SK-N-SH (cell line): ENCODE results near the gene APBA3. TPM values are rescaled to one million over a fixed set of nuclear protein-coding genes. Genes with fewer than 3 reads are reported as not detected.

Experiments used
- CTCF ChIA-PET: fragments of 300-600, 350-600 bp; formaldehyde crosslinking; extraction: SDS; loops from one replicate; lab custom pipeline; 2021; lab: Yijun Ruan, JAX
- POLR2A ChIA-PET: fragments of 350-600 bp; sonication (Branson Sonifier 250); formaldehyde crosslinking; extraction: SDS; loops from one replicate; lab custom pipeline; 2020; ENCODE audit warnings: antibody characterized with exemption, inconsistent platforms; lab: Yijun Ruan, JAX
- DNase-seq: peaks from one replicate; pipeline ENCODE4 v3.0.0; 2012
- H2AFZ ChIP-seq: fragments of 200-600 bp; sonication (generic); 2 replicates; pipeline ENCODE4 v1.8.1; 2016; ENCODE audit warnings: antibody characterized with exemption, mild to moderate bottlenecking, low read depth
- H3F3A ChIP-seq: fragments of 200-600 bp; sonication (generic); replicated peaks from 2 replicates; pipeline ENCODE3; 2016; ENCODE audit warnings: antibody characterized with exemption, mild to moderate bottlenecking; ENCODE audit not compliant: insufficient read depth
- H3K27ac ChIP-seq, 2 experiments: fragments of 200-500 bp in 1 of 2; fragments of 200-600 bp in 1 of 2; sonication (Bioruptor generic) in 1 of 2; sonication (generic), shearing (Covaris generic) in 1 of 2; 2 replicates each; pipeline versions ENCODE4 v1.5.1 to v1.6.1; 2014 to 2016; ENCODE audit warnings: low read depth in 2 of 2, inconsistent platforms in 1 of 2, low read length in 1 of 2, mild to moderate bottlenecking in 1 of 2, mixed read lengths in 1 of 2
- H3K27me3 ChIP-seq: fragments of 200-600 bp; sonication (generic), shearing (Covaris generic); 2 replicates; pipeline ENCODE4 v1.6.1; 2016; ENCODE audit warnings: mixed run types; ENCODE audit not compliant: insufficient read depth
- H3K36me3 ChIP-seq, 2 experiments: fragments of 200-500 bp in 1 of 2; fragments of 200-600 bp in 1 of 2; sonication (Bioruptor generic) in 1 of 2; sonication (generic) in 1 of 2; replicated peaks in 1 of 2; 2 replicates each; pipeline versions ENCODE3 to v1.5.1; 2014 to 2016; ENCODE audit warnings: low read length in 1 of 2, mild to moderate bottlenecking in 1 of 2; ENCODE audit not compliant: insufficient read depth in 2 of 2, control insufficient read depth in 1 of 2
- H3K4me1 ChIP-seq, 2 experiments: fragments of 200-500 bp in 1 of 2; fragments of 200-600 bp in 1 of 2; sonication (Bioruptor generic) in 1 of 2; sonication (generic), shearing (Covaris generic) in 1 of 2; 2 replicates each; pipeline versions ENCODE4 v1.5.1 to v1.6.1; 2014 to 2016; ENCODE audit warnings: low read depth in 1 of 2, low read length in 1 of 2, mixed run types in 1 of 2; ENCODE audit not compliant: insufficient read depth in 2 of 2, control insufficient read depth in 1 of 2
- H3K4me2 ChIP-seq: fragments of 200-600 bp; sonication (generic), shearing (Covaris generic); 2 replicates; pipeline ENCODE4 v1.6.1; 2017; ENCODE audit warnings: mixed run types
- H3K4me3 ChIP-seq, 2 experiments: fragments of 200-500 bp in 1 of 2; fragments of 200-600 bp in 1 of 2; sonication (Bioruptor generic) in 1 of 2; sonication (generic), shearing (Covaris generic) in 1 of 2; 2 replicates each; pipeline versions ENCODE4 v1.5.1 to v1.8.1; 2014 to 2016; ENCODE audit warnings: low read depth in 2 of 2, inconsistent platforms in 1 of 2, low read length in 1 of 2, mild to moderate bottlenecking in 1 of 2, mixed read lengths in 1 of 2, moderate library complexity in 1 of 2
- H3K79me2 ChIP-seq: fragments of 200-600 bp; sonication (generic); 2 replicates; pipeline ENCODE4 v1.8.1; 2017; ENCODE audit warnings: mild to moderate bottlenecking; ENCODE audit not compliant: insufficient read depth
- H3K9ac ChIP-seq: fragments of 200-600 bp; sonication (generic); 2 replicates; pipeline ENCODE4 v1.6.1; 2017; ENCODE audit warnings: mixed run types
- H3K9me2 ChIP-seq: fragments of 200-600 bp; sonication (generic); 2 replicates; pipeline ENCODE4 v1.6.1; 2017; ENCODE audit warnings: mixed run types
- H3K9me3 ChIP-seq: fragments of 200-600 bp; sonication (generic); 2 replicates; pipeline ENCODE4 v1.6.1; 2017; ENCODE audit warnings: mixed run types, mild to moderate bottlenecking, moderate library complexity
- H4K20me1 ChIP-seq: fragments of 200-600 bp; sonication (generic); 2 replicates; pipeline ENCODE4 v1.6.1; 2017; ENCODE audit warnings: mild to moderate bottlenecking, mixed run types; ENCODE audit not compliant: insufficient read depth
- CHD2 ChIP-seq: fragments of 150-350 bp; IDR thresholded peaks from 2 replicates; pipeline ENCODE4 v1.6.1; 2018; ENCODE audit warnings: low read length; ENCODE audit not compliant: partially characterized antibody
- ELF1 ChIP-seq: IDR thresholded peaks from 2 replicates; pipeline ENCODE4 v1.4.0; 2012
- EZH2phosphoT487 ChIP-seq: fragments of 200-600 bp; sonication (generic); IDR thresholded peaks from 2 replicates; pipeline ENCODE4 v1.6.1; 2017; ENCODE audit warnings: low read depth, mixed run types, mild to moderate bottlenecking, antibody characterized with exemption, moderate library complexity, borderline replicate concordance
- FOSL2 ChIP-seq: IDR thresholded peaks from 2 replicates; pipeline ENCODE4 v1.4.0; 2012; ENCODE audit warnings: low read depth, mild to moderate bottlenecking, moderate library complexity, borderline replicate concordance
- FOXJ3 ChIP-seq: sonication (generic); formaldehyde crosslinking; IDR thresholded peaks from 2 replicates; pipeline ENCODE4 v1.5.1; 2020; ENCODE audit warnings: mild to moderate bottlenecking, missing genetic modification reagents
- FOXM1 ChIP-seq: IDR thresholded peaks from 2 replicates; pipeline ENCODE4 v1.4.0; 2012; ENCODE audit warnings: low read depth, mild to moderate bottlenecking
- GABPA ChIP-seq: IDR thresholded peaks from 2 replicates; pipeline ENCODE4 v1.4.0; 2012; ENCODE audit warnings: low read depth, mild to moderate bottlenecking
- GATA2 ChIP-seq: sonication (generic); formaldehyde crosslinking; IDR thresholded peaks from 2 replicates; pipeline ENCODE4 v1.5.0; 2020; ENCODE audit warnings: mild to moderate bottlenecking, missing genetic modification reagents
- MXI1 ChIP-seq: IDR thresholded peaks from 2 replicates; pipeline ENCODE4 v1.6.1; 2012; ENCODE audit warnings: mild to moderate bottlenecking, low read depth, low read length, improper control_type of control experiment
- NFIC ChIP-seq: IDR thresholded peaks from 2 replicates; pipeline ENCODE4 v1.4.0; 2012; ENCODE audit warnings: borderline replicate concordance
- NRF1 ChIP-seq: IDR thresholded peaks from 2 replicates; pipeline ENCODE4 v1.6.1; 2012; ENCODE audit warnings: low read depth, mild to moderate bottlenecking, low read length
- PBX3 ChIP-seq: IDR thresholded peaks from 2 replicates; pipeline ENCODE4; 2012
- RAD21 ChIP-seq: IDR thresholded peaks from 2 replicates; pipeline ENCODE4 v1.6.1; 2012; ENCODE audit warnings: mild to moderate bottlenecking, low read length
- RCOR1 ChIP-seq: fragments of 150-350 bp; IDR thresholded peaks from 2 replicates; pipeline ENCODE4 v1.6.1; 2017; ENCODE audit warnings: antibody characterized with exemption, low read length
- RFX5 ChIP-seq: IDR thresholded peaks from 2 replicates; pipeline ENCODE4 v1.6.1; 2012; ENCODE audit warnings: mild to moderate bottlenecking, improper control_type of control experiment, low read length
- RXRA ChIP-seq: IDR thresholded peaks from 2 replicates; pipeline ENCODE4 v1.4.0; 2012; ENCODE audit warnings: low read depth, mild to moderate bottlenecking, borderline replicate concordance
- SMC3 ChIP-seq: IDR thresholded peaks from 2 replicates; pipeline ENCODE4 v1.6.1; 2012; ENCODE audit warnings: low read depth, low read length, improper control_type of control experiment
- TAF1 ChIP-seq: IDR thresholded peaks from 2 replicates; pipeline ENCODE4 v1.6.1; 2012; ENCODE audit warnings: low read depth, mild to moderate bottlenecking, low read length, moderate library complexity, borderline replicate concordance
- TCF12 ChIP-seq: IDR thresholded peaks from 2 replicates; pipeline ENCODE4 v1.4.0; 2012
- USF1 ChIP-seq: IDR thresholded peaks from 2 replicates; pipeline ENCODE4 v1.4.0; 2012; ENCODE audit warnings: low read depth, borderline replicate concordance
- YY1 ChIP-seq: IDR thresholded peaks from 2 replicates; pipeline ENCODE4 v1.4.0; 2012; ENCODE audit warnings: low read depth, mild to moderate bottlenecking
- WGBS: methylation state at CpG from one replicate; pipeline ENCODE4 v1.1.6; 2017; ENCODE audit warnings: low lambda C conversion rate; 5-methylcytosine and 5-hydroxymethylcytosine counted together
- polyA plus RNA-seq, 3 experiments: library from polyadenylated mRNA; depleted of rRNA; stranded (reverse); fragments of >200 nt; gene quantifications; 2 replicates each; pipeline ENCODE4 v1.2.3, GENCODE V29; 2012
- TF ChIP-seq, protein P1 (sequence below): fragments of 150-350 bp; IDR thresholded peaks from 2 replicates; pipeline ENCODE4 v1.6.1; 2016; ENCODE audit warnings: mild to moderate bottlenecking, low read depth, low read length
- TF ChIP-seq, protein P2 (sequence below): fragments of 200-600 bp; sonication (generic); IDR thresholded peaks from 2 replicates; pipeline ENCODE4 v1.6.1; 2017; ENCODE audit warnings: antibody characterized with exemption, mild to moderate bottlenecking, moderate library complexity

APBA3 gene
- polyA plus RNA-seq, 1 of the 3 experiments (the other 2 are of a cell fraction) = 10.6 TPM

DNA sequence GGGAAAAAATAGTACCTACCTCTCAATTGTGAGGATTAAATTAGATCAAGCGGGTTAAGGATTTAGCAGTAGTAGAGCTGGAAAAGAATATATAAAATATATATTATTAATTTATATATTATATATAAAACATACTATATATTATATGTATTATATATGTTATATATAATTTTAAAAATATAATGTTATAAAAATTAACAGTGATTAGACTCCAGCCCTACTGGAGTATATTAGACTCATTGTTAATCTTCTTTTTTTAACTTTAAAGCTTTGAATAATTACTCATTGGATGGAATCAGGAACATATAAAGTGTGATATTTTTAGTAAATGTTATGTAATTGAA, 610 bp upstream of the APBA3 start:
- Histone ChIP-seq H3K4me2 (peak overlapping the region; percentile 92), H4K20me1 (no peaks in the 10 kb centered on the region), H3F3A (no peaks in the 10 kb centered on the region), H3K4me1 (peaks cover 7 to 9% of the 10 kb centered on the region in 2 experiments; a peak in 2 of 4 replicates), H3K27me3 (no peaks in the 10 kb centered on the region), H3K9me3 (no peaks in the 10 kb centered on the region), H3K4me3 (peak overlapping the region; percentile 70 to 87; a peak in 3 of 4 replicates), H3K27ac (peak overlapping the region; percentile 95 to 96; a peak in 3 of 4 replicates), H3K9ac (peak overlapping the region; percentile 93; the same call in 1 of the 2 replicates), H2AFZ (peak overlapping the region; percentile 90), H3K79me2 (peaks cover 36% of the 10 kb centered on the region), H3K9me2 (no peaks in the 10 kb centered on the region), H3K36me3 (peaks cover 3 to 9% of the 10 kb centered on the region in 2 experiments)
- DNase-seq = no peak
- 87% methylated on average over 1 of the region's 1 CpG for WGBS
- TF ChIP-seq TCF12 (no peak), RCOR1 (no peak), NFIC (no peak), RXRA (no peak), RAD21 (no peak), FOXM1 (no peak), ELF1 (no peak)
- TF ChIP-seq, protein P1, sequence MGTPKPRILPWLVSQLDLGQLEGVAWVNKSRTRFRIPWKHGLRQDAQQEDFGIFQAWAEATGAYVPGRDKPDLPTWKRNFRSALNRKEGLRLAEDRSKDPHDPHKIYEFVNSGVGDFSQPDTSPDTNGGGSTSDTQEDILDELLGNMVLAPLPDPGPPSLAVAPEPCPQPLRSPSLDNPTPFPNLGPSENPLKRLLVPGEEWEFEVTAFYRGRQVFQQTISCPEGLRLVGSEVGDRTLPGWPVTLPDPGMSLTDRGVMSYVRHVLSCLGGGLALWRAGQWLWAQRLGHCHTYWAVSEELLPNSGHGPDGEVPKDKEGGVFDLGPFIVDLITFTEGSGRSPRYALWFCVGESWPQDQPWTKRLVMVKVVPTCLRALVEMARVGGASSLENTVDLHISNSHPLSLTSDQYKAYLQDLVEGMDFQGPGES = no peak
- POLR2A ChIA-PET = interaction anchor here (1.1 to 1.5 kb wide), 8 partner anchors 9 to 812 kb away, joined by 3 to 7 read pairs (median 4); partner anchors contain the start of genes ATCAY and EEF2
- CTCF ChIA-PET = interaction anchor here (0.6 to 2.5 kb wide), 11 partner anchors 10 to 411 kb away, joined by 3 to 13 read pairs (median 4); partner anchors contain the start of gene RAX2

DNA sequence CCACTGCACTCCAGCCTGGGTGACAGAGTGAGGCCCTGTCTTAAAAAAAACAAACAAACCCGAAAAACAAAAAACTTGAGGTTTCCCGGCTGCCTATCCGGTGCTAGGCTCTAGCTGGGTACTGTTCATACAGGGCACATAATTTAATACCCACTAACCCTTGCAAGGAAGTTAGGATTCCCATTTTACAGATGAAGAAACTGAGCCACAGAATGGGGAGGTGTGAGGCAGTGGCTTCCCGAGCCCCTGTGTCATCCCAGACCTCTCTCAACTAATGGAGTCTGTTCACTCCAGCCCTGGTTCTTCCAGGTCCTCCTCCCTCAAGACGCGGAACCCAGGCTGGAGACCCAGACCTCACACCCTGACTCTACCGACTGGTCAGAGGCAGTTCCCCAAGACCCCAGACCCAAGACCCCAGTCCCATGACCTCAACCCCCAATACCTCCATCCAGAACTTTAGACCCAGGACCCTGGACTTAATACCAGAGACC, 576 bp downstream of the APBA3 start:
- Histone ChIP-seq H3K9ac (peak overlapping the region; percentile 96), H3K36me3 (peaks cover 2 to 3% of the 10 kb centered on the region in 2 experiments), H3K27ac (peak overlapping the region; percentile 41 to 68; a peak in 2 of 4 replicates), H4K20me1 (no peaks in the 10 kb centered on the region), H3K27me3 (no peaks in the 10 kb centered on the region), H3K79me2 (peaks cover 36% of the 10 kb centered on the region), H3K4me3 (peak overlapping the region; percentile 73 to 94), H3K9me2 (no peaks in the 10 kb centered on the region), H3F3A (no peaks in the 10 kb centered on the region), H2AFZ (peak overlapping the region; percentile 87), H3K4me2 (peak overlapping the region; percentile 92), H3K9me3 (no peaks in the 10 kb centered on the region), H3K4me1 (peaks cover 7 to 9% of the 10 kb centered on the region in 2 experiments; a peak in 2 of 4 replicates)
- ChIA-PET CTCF (interaction anchor here (0.6 to 2.5 kb wide), 6 partner anchors 10 to 409 kb away, joined by 3 to 13 read pairs (median 4); partner anchors contain the start of gene ATCAY), POLR2A (interaction anchor here (0.7 kb wide), 1 partner anchor 9 kb away, joined by 3 read pairs; no protein-coding TSS in a partner anchor)
- TF ChIP-seq, protein P2, sequence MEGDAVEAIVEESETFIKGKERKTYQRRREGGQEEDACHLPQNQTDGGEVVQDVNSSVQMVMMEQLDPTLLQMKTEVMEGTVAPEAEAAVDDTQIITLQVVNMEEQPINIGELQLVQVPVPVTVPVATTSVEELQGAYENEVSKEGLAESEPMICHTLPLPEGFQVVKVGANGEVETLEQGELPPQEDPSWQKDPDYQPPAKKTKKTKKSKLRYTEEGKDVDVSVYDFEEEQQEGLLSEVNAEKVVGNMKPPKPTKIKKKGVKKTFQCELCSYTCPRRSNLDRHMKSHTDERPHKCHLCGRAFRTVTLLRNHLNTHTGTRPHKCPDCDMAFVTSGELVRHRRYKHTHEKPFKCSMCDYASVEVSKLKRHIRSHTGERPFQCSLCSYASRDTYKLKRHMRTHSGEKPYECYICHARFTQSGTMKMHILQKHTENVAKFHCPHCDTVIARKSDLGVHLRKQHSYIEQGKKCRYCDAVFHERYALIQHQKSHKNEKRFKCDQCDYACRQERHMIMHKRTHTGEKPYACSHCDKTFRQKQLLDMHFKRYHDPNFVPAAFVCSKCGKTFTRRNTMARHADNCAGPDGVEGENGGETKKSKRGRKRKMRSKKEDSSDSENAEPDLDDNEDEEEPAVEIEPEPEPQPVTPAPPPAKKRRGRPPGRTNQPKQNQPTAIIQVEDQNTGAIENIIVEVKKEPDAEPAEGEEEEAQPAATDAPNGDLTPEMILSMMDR = no peak
- TF ChIP-seq NRF1 (no peak), RFX5 (no peak), CHD2 (no peak), TCF12 (no peak), MXI1 (no peak), EZH2phosphoT487 (no peak), GABPA (no peak), SMC3 (no peak), FOXJ3 (CRISPR knock-in tag) (no peak), RCOR1 (no peak), USF1 (no peak), ELF1 (no peak), YY1 (no peak), RXRA (no peak), GATA2 (CRISPR knock-in tag) (no peak), PBX3 (no peak), FOSL2 (no peak), TAF1 (no peak)
- TF ChIP-seq, protein P1 = no peak
- DNase-seq = no peak
- WGBS = 40% methylated on average over 7 of the region's 7 CpGs
